CD14-positive monocyte (primary cell): ENCODE measurements around the gene OOSP4A. TPM values are rescaled to one million over a fixed set of nuclear protein-coding genes. Genes with fewer than 3 reads are reported as not detected.
"Not testable (repeated sequence)": the region's sequence is repeated elsewhere in the genome, so short reads cannot be mapped to it uniquely, and the experiment has no call there.

ENCODE experiments used
- DNase-seq, 3 donors: peaks; one replicate each; pipeline ENCODE4 v3.0.0-alpha.2; 2011 to 2022
- H2AFZ ChIP-seq: 2 replicates; pipeline ENCODE4 v1.6.0; 2012; ENCODE audit warnings: mild to moderate bottlenecking, low read depth, low read length, inconsistent platforms; ENCODE audit not compliant: insufficient read depth, poor library complexity, severe bottlenecking
- H3K27ac ChIP-seq, 2 donors: 1 replicate in 1 of 2; 2 replicates in 1 of 2; pipeline ENCODE4 v1.5.1; 2012 to 2013; ENCODE audit warnings: low read length in 2 of 2, control low read depth in 1 of 2, inconsistent platforms in 1 of 2, low read depth in 1 of 2, mild to moderate bottlenecking in 1 of 2
- H3K27me3 ChIP-seq, 2 donors: one replicate each; pipeline versions ENCODE4 v1.6.0 to v1.6.1; 2011 to 2013; ENCODE audit warnings: low read length in 2 of 2; ENCODE audit not compliant: control insufficient read depth in 2 of 2, insufficient read depth in 2 of 2
- H3K36me3 ChIP-seq, 2 donors: replicated peaks in 1 of 2; 1 replicate in 1 of 2; 2 replicates in 1 of 2; pipeline versions ENCODE4 v1.5.1 to v1.6.1; 2012 to 2013; ENCODE audit warnings: low read length in 2 of 2, control low read depth in 1 of 2, inconsistent platforms in 1 of 2, mild to moderate bottlenecking in 1 of 2; ENCODE audit not compliant: insufficient read depth in 2 of 2, control insufficient read depth in 1 of 2
- H3K4me1 ChIP-seq, 2 donors: 1 replicate in 1 of 2; 2 replicates in 1 of 2; pipeline versions ENCODE4 v1.5.1 to v1.6.1; 2012 to 2013; ENCODE audit warnings: low read length in 2 of 2, control low read depth in 1 of 2, inconsistent platforms in 1 of 2, mild to moderate bottlenecking in 1 of 2, moderate library complexity in 1 of 2; ENCODE audit not compliant: insufficient read depth in 2 of 2, control insufficient read depth in 1 of 2
- H3K4me2 ChIP-seq: replicated peaks from 2 replicates; pipeline ENCODE3; 2012; ENCODE audit warnings: low read length, moderate library complexity, mild to moderate bottlenecking; ENCODE audit not compliant: poor library complexity, severe bottlenecking; ENCODE audit errors: extremely low read depth
- H3K4me3 ChIP-seq, 3 experiments: fragments of 200-600 bp in 1 of 3; sonication (generic) in 1 of 3; replicated peaks in 1 of 3; 1 replicate in 2 of 3; 2 replicates in 1 of 3; pipeline ENCODE4 v1.5.1; 2011 to 2013; ENCODE audit warnings: low read length in 3 of 3, mild to moderate bottlenecking in 3 of 3, control low read depth in 2 of 3, low read depth in 2 of 3, inconsistent platforms in 1 of 3, moderate library complexity in 1 of 3
- H3K79me2 ChIP-seq: 2 replicates; pipeline ENCODE4 v1.6.0; 2012; ENCODE audit warnings: mild to moderate bottlenecking, control low read depth, inconsistent platforms, low read length, moderate library complexity; ENCODE audit not compliant: insufficient read depth
- H3K9ac ChIP-seq: 2 replicates; pipeline ENCODE4 v1.6.0; 2017; ENCODE audit warnings: low read length, mild to moderate bottlenecking; ENCODE audit not compliant: insufficient read depth, poor library complexity, severe bottlenecking
- H3K9me3 ChIP-seq, 2 donors: replicated peaks in 1 of 2; 1 replicate in 1 of 2; 2 replicates in 1 of 2; pipeline versions ENCODE4 v1.5.1 to v1.6.1; 2012 to 2013; ENCODE audit warnings: low read length in 2 of 2, control low read depth in 1 of 2; ENCODE audit not compliant: control insufficient read depth in 1 of 2, insufficient read depth in 1 of 2
- H4K20me1 ChIP-seq: 2 replicates; pipeline ENCODE4 v1.6.0; 2012; ENCODE audit warnings: mild to moderate bottlenecking, low read length, control low read depth, moderate library complexity; ENCODE audit not compliant: insufficient read depth
- H3K27ac Mint-ChIP-seq, 7 donors: one replicate each; pipeline ENCODE4 v1.8.0; 2020; ENCODE audit warnings: mild to moderate bottlenecking in 7 of 7, mixed read lengths in 7 of 7, moderate library complexity in 6 of 7, inconsistent platforms in 2 of 7
- H3K27me3 Mint-ChIP-seq, 3 donors: one replicate each; pipeline ENCODE4 v1.8.0; 2021 to 2022; ENCODE audit warnings: low read depth in 3 of 3, mild to moderate bottlenecking in 3 of 3, mixed read lengths in 3 of 3, moderate library complexity in 3 of 3, inconsistent platforms in 1 of 3
- H3K36me3 Mint-ChIP-seq, 2 donors: one replicate each; pipeline ENCODE4 v1.8.0; 2020; ENCODE audit warnings: mixed read lengths in 2 of 2, inconsistent platforms in 1 of 2, mild to moderate bottlenecking in 1 of 2
- H3K4me1 Mint-ChIP-seq: one replicate; pipeline ENCODE4 v1.8.0; 2020; ENCODE audit warnings: mild to moderate bottlenecking, mixed read lengths
- H3K4me3 Mint-ChIP-seq, 2 donors: one replicate each; pipeline ENCODE4 v1.8.0; 2020; ENCODE audit warnings: mild to moderate bottlenecking in 2 of 2, mixed read lengths in 2 of 2, moderate library complexity in 1 of 2
- H3K9me3 Mint-ChIP-seq, 7 donors: one replicate each; pipeline ENCODE4 v1.8.0; 2020 to 2022; ENCODE audit warnings: mixed read lengths in 7 of 7, mild to moderate bottlenecking in 6 of 7, moderate library complexity in 6 of 7, inconsistent platforms in 2 of 7
- CTCF ChIP-seq: fragments of 200-600 bp; IDR thresholded peaks from one replicate; pipeline ENCODE4 v1.8.0; 2022; ENCODE audit warnings: antibody characterized with exemption, mild to moderate bottlenecking
- WGBS: methylation state at CpG from one replicate; pipeline ENCODE4 v1.1.5; 2013; ENCODE audit warnings: missing lambda C conversion rate; ENCODE audit not compliant: insufficient coverage; 5-methylcytosine and 5-hydroxymethylcytosine counted together
- intact Hi-C, 2 donors: fragments of 100-400 bp; cut with micrococcal nuclease; formaldehyde crosslinking; loops; one replicate each; pipeline versions ENCODE4 v1.15.0 to v1.15.1; 2023
- polyA plus RNA-seq, 3 donors: library from polyadenylated mRNA; depleted of rRNA in 1 of 3; unstranded in 2 of 3; stranded (reverse) in 1 of 3; fragments of 300-500 nt in 2 of 3; fragments of >200 nt in 1 of 3; fragmentation: Illumina TruSeq in 2 of 3; gene quantifications; 1 replicate in 2 of 3; 2 replicates in 1 of 3; pipeline ENCODE4 v1.2.3, GENCODE V29; 2012 to 2021

The OOSP4A gene
- polyA plus RNA-seq, 3 donors, result not detected

- no peak overlapping the region for H3K27ac ChIP-seq
- H3K36me3 Mint-ChIP-seq, result no peaks in the 10 kb centered on the region
- WGBS, result 67% methylated on average over 1 of the region's 5 CpGs
- intact Hi-C loops, result no loop called here
- H3K9me3 Mint-ChIP-seq, result peaks cover 0 to 5% (median 0%) of the 10 kb centered on the region in 7 donors
- no peaks in the 10 kb centered on the region for H3K4me1 ChIP-seq
- H3K27me3 Mint-ChIP-seq, result peaks cover 0 to 2% (median 0%) of the 10 kb centered on the region in 3 donors
- H3K79me2 ChIP-seq, result no peaks in the 10 kb centered on the region
- H3K27me3 ChIP-seq, result no peaks in the 10 kb centered on the region
- H3K4me3 Mint-ChIP-seq, result no peak overlapping the region
- no peaks in the 10 kb centered on the region for H3K36me3 ChIP-seq
- no peak overlapping the region for H3K4me2 ChIP-seq
- H2AFZ ChIP-seq, result no peak overlapping the region
- no peak overlapping the region for H3K9ac ChIP-seq
- DNase-seq, result no peak
- no peaks in the 10 kb centered on the region for H4K20me1 ChIP-seq
- H3K9me3 ChIP-seq, result no peaks in the 10 kb centered on the region
- H3K27ac Mint-ChIP-seq, result no peak overlapping the region
- no peak overlapping the region for H3K4me3 ChIP-seq
- H3K4me1 Mint-ChIP-seq, result no peaks in the 10 kb centered on the region
- no peak for TF ChIP-seq CTCF
These were observed 9.3 kb downstream of the OOSP4A start for GRCh38 chr11:59973097-59973496.

- intact Hi-C loops, result no loop called here
These were observed 17.4 kb downstream of the OOSP4A start for GRCh38 chr11:59981106-59981770.

GRCh38 chr11:59982037-59982436, 18.2 kb downstream of the OOSP4A start:
- H3K9ac ChIP-seq, H3K4me2 ChIP-seq, H3K27me3 ChIP-seq, H3K27ac Mint-ChIP-seq, H4K20me1 ChIP-seq, H3K27me3 Mint-ChIP-seq, H3K9me3 Mint-ChIP-seq, H3K4me1 Mint-ChIP-seq, H3K27ac ChIP-seq, H3K4me3 ChIP-seq, intact Hi-C loops, H3K4me1 ChIP-seq, H3K79me2 ChIP-seq, H3K36me3 ChIP-seq, DNase-seq, H3K36me3 Mint-ChIP-seq, H3K9me3 ChIP-seq, H2AFZ ChIP-seq: not testable (repeated sequence)
- H3K4me3 Mint-ChIP-seq, result peak overlapping the region in 1 of 2 donors; percentile 68
- WGBS, result no CpG with 5 or more reads among the region's 4 CpGs

More at GRCh38 chr11:59981106-59981770, 17.4 kb downstream of the OOSP4A start:
- Histone ChIP-seq H3K4me1 (no peaks in the 10 kb centered on the region), H3K9me3 (no peaks in the 10 kb centered on the region), H2AFZ (no peak overlapping the region), H3K27me3 (no peaks in the 10 kb centered on the region), H3K4me3 (no peak overlapping the region), H3K36me3 (no peaks in the 10 kb centered on the region), H3K9ac (no peak overlapping the region), H3K27ac (no peak overlapping the region), H3K4me2 (no peak overlapping the region), H3K79me2 (no peaks in the 10 kb centered on the region), H4K20me1 (no peaks in the 10 kb centered on the region)
- Mint-ChIP-seq H3K9me3 (peaks cover 0 to 2% (median 0%) of the 10 kb centered on the region in 7 donors), H3K4me1 (peaks cover 2% of the 10 kb centered on the region), H3K4me3 (no peak overlapping the region), H3K27me3 (no peaks in the 10 kb centered on the region), H3K27ac (no peak overlapping the region), H3K36me3 (no peaks in the 10 kb centered on the region)
- TF ChIP-seq CTCF, result no peak
- DNase-seq, result no peak
- WGBS, result no CpG with 5 or more reads among the region's 4 CpGs
